ENCODE results near the gene PEX5L.
A peak's percentile ranks its signal among the peaks of the same experiment; 100 is the strongest.
"Not testable (repeated sequence)": the region's sequence is repeated elsewhere in the genome, so short reads cannot be mapped to it uniquely, and the experiment has no call there.

Gene PEX5L

GRCh38 chr3:179829401-179829800, 207.3 kb downstream of the PEX5L start:
- no peak for DNase-seq

GRCh38 chr3:179828738-179829137, 208.0 kb downstream of the PEX5L start:
- DNase-seq: no peak

GRCh38 chr3:179826247-179826637, 210.5 kb downstream of the PEX5L start:
- no peak for DNase-seq

GRCh38 chr3:179825527-179826246, 211.1 kb downstream of the PEX5L start:
- DNase-seq: no peak

- DNase-seq: no peak
Observed at GRCh38 chr3:179822296-179822695, 214.4 kb downstream of the PEX5L start.

- no peak for DNase-seq
Observed at GRCh38 chr3:179819379-179819778, 217.4 kb downstream of the PEX5L start.

GRCh38 chr3:179812096-179812382, 224.7 kb downstream of the PEX5L start:
- DNase-seq: no peak

- DNase-seq: peak; percentile 86
Observed at GRCh38 chr3:179811321-179812095, 225.2 kb downstream of the PEX5L start.

- peak; percentile 26 for DNase-seq
Observed at GRCh38 chr3:179809639-179810038, 227.1 kb downstream of the PEX5L start.

- no peak for DNase-seq
Observed at GRCh38 chr3:179807588-179807987, 229.1 kb downstream of the PEX5L start.

- DNase-seq: no peak
Observed at GRCh38 chr3:179806177-179806576, 230.6 kb downstream of the PEX5L start.

GRCh38 chr3:179801856-179802255, 234.9 kb downstream of the PEX5L start:
- no peak for DNase-seq

GRCh38 chr3:179801263-179801662, 235.5 kb downstream of the PEX5L start:
- DNase-seq: no peak

- no peak for DNase-seq
Observed at GRCh38 chr3:179797192-179797591, 239.5 kb downstream of the PEX5L start.

GRCh38 chr3:179796421-179796820, 240.3 kb downstream of the PEX5L start:
- DNase-seq: no peak

- DNase-seq: no peak
Observed at GRCh38 chr3:179794355-179794754, 242.4 kb downstream of the PEX5L start.

- DNase-seq: no peak
Observed at GRCh38 chr3:179791793-179792192, 244.9 kb downstream of the PEX5L start.

- DNase-seq: no peak
Observed at GRCh38 chr3:179788996-179789395, 247.7 kb downstream of the PEX5L start.

- DNase-seq: not testable (repeated sequence)
Observed at GRCh38 chr3:179782841-179783240, 253.9 kb downstream of the PEX5L start.

GRCh38 chr3:179775416-179776122, 261.2 kb downstream of the PEX5L start:
- DNase-seq: no peak

- no peak for DNase-seq
Observed at GRCh38 chr3:179772297-179772696, 264.4 kb downstream of the PEX5L start.

GRCh38 chr3:179771797-179772196, 264.9 kb downstream of the PEX5L start:
- DNase-seq: no peak

GRCh38 chr3:179769411-179770247, 267.1 kb downstream of the PEX5L start:
- DNase-seq: no peak

Measured in eye (tissue), 1 donor.